HG03354 (cell line): Measurements from ENCODE around the gene RIMBP3C.
"Not testable (repeated sequence)": the region's sequence is repeated elsewhere in the genome, so short reads cannot be mapped to it uniquely, and the experiment has no call there.

ENCODE experiments used
- ATAC-seq: cut with Tn5 transposase; IDR thresholded peaks from one replicate; pipeline ENCODE4 v1.9.1; 2021; ENCODE audit warnings: mild to moderate bottlenecking; ENCODE audit not compliant: unreplicated experiment, poor library complexity, severe bottlenecking

The RIMBP3C gene, protein sequence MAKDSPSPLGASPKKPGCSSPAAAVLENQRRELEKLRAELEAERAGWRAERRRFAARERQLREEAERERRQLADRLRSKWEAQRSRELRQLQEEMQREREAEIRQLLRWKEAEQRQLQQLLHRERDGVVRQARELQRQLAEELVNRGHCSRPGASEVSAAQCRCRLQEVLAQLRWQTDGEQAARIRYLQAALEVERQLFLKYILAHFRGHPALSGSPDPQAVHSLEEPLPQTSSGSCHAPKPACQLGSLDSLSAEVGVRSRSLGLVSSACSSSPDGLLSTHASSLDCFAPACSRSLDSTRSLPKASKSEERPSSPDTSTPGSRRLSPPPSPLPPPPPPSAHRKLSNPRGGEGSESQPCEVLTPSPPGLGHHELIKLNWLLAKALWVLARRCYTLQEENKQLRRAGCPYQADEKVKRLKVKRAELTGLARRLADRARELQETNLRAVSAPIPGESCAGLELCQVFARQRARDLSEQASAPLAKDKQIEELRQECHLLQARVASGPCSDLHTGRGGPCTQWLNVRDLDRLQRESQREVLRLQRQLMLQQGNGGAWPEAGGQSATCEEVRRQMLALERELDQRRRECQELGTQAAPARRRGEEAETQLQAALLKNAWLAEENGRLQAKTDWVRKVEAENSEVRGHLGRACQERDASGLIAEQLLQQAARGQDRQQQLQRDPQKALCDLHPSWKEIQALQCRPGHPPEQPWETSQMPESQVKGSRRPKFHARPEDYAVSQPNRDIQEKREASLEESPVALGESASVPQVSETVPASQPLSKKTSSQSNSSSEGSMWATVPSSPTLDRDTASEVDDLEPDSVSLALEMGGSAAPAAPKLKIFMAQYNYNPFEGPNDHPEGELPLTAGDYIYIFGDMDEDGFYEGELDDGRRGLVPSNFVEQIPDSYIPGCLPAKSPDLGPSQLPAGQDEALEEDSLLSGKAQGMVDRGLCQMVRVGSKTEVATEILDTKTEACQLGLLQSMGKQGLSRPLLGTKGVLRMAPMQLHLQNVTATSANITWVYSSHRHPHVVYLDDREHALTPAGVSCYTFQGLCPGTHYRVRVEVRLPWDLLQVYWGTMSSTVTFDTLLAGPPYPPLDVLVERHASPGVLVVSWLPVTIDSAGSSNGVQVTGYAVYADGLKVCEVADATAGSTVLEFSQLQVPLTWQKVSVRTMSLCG (N-terminal part only)

DNA sequence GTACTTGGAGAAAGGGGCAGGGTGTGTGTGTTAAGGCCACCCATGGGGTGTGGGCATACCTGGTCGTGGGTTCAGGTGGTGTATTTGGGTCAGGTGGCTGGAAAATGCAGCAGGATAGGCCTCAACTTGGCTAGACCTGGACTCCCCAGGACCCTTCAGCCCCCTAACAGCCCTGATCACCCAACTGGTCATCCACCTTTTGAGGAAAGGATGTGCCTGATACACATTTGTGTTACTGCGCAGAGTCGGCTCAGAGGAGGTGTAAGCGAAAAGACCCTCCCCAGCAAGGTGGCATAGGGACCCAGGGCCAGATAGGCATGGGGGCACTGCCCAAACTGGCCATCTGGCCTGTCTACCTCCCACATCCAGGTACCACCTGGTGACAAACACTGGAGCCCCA lies at the start of gene RIMBP3C:
RIMBP3C (minus strand) TSS at position 101 of the 400 bp plus-strand sequence. CDS start 485 bp downstream, outside the sequence.
- ATAC-seq = not testable (repeated sequence)

DNA sequence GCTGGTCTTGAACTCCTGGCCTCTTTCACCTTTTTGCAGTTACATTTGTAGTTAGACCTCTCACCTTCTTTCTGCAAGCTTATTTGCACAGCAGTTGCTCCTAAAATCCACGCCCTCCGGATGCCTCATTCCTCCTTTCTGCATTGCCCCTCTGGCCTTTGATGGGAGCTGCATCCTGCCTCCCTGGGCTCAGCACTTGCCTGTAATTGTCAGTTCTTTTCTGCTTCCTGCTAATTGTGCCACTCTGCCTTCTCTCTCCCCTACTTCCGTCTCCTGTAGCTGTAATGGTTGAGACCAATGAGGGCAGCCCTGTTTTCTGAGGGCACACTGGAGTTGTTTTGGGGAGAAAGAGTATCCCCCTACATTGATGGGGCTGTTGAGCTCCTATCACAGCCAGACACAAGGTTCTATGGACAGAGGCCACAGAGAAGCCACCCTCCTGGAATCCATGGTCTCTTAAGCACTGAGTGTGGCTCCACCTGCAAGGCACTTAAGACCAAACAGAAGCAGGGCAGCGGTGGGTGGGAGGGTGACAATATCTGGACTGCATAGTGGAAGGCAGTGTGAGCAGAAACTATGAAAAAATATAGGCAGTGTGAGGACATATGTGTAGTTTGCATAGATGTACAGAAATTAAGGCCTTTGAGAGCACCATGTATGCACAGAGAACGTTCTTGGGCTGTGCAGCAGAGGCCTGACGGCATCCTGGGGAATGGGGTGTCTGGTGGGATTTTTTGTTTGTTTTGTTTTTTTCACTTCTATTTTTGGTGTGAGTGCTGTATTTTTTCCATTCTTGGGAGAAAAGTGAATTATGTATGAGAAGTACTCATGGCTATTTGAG lies 48.0 kb upstream of the RIMBP3C start:
- no peak for ATAC-seq

DNA sequence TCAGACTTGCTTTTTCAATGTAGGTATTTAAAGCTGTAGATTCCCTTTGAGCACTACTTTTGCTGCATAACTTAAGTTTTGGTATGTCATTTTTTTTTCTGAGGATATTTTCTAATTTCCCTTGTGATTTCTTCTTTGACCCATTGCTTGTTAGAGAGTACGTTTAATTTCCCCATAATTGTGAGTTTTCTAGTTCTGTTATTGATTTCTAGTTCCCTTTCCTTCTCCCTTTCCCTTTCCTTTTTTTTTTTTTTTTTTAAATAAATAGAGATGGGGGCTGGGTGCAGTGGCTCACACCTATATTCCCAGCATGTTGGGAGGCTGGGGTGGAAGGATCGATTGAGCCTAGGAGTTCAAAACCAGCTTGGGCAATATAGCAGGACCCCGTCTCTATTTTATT lies 47.0 kb upstream of the RIMBP3C start:
- no peak for ATAC-seq

DNA sequence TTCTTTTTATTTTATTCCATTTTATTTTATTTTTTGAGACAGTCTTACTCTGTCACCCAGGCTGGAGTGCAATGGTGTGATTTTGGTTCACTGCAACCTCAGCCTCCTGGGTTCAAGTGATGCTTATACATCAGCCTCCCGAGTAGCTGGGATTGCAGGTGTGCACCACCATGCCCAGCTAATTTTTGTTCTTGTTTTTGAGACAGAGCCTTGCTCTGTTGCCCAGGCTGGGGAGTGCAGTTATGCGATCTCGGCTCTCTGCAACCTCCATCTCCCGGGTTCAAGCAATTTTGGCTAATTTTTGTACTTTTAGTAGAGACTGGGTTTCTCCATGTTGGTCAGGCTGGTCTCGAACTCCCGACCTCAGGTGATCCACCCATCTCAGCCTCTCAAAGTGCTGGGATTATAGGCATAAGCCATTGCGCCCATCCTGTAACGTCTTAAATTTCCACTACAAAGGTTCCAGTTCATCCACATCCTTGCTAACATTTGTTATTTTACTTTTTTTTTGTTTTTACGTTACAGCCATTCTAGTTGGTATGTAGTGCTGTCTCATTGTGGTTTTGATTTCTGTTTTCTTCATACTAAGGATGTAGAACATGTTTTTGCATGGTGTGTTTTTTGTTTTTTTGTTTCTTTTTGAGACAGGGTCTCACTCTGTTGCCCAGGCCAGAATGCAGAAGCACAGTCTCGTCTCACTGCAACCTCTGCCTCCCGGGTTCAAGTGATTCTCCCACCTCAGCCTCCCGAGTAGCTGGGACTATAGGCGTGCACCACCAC lies 45.3 kb upstream of the RIMBP3C start:
- ATAC-seq = not testable (repeated sequence)

DNA sequence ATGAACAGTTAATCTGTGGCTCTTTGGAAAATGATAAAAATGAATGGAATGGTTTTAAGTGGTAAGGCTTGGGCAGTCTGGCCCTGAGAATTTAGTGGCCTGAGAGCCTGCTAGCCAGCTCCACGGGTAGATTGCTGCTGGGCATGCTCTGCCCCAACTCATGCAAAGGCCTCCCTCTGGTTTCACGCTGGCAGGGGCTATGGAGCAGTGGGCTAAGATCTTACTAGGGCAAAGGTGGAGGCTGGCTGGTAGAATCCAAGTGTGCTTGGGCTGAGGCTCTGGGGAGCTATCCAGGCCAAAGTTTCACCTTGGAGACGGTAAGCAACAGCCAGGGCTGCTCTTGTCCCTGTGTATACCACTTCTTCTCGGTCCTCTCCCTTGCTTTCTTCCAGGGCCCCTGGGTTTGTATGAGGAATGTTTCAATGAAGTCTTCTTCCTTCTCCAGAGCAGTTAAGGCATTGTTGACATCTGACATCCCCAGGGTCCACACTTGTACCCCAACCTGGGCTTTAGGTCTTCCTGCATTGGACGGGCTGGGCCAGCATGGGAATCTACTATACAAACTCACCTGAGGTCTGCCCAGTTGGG lies 43.7 kb upstream of the RIMBP3C start:
- no peak for ATAC-seq

DNA sequence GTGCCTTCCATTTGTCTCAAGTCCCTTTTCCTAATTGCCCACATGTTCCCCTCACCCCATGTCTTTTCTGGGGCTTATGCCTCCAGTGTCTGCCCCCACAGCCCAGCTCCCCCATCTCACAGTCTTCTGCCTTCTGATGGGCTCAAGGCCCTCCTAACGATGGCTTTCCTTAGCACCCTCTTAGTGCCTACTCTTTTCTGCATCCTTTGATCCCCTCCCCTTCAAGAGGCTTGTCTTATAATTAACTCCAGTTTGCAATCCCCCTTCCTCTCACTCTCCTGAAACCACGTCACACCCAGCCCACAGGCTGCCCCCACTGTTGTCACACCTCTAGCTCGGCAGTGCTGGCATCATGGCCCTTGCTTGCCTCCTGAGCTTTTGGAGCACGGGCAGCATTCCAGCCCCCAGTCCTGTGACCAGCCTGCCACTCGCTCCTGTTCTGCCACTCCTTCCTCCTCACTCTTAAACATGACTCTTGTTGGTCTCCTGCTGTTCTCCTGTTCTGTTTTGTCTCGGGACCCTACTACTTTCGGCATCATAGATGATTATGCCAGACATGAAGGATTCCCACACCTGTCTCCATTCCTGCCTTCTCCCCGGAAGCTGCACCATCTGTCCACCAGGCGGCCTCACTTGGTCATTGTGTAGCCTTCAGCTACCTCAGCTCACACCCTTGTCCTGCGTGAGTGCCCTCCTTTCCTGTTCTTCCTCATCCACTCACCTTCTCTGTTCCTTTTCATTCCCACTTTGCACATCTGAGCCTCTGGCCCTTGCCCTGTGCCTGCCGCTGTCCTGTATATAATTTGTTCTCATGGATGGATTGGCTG lies 42.4 kb upstream of the RIMBP3C start:
- no peak for ATAC-seq

DNA sequence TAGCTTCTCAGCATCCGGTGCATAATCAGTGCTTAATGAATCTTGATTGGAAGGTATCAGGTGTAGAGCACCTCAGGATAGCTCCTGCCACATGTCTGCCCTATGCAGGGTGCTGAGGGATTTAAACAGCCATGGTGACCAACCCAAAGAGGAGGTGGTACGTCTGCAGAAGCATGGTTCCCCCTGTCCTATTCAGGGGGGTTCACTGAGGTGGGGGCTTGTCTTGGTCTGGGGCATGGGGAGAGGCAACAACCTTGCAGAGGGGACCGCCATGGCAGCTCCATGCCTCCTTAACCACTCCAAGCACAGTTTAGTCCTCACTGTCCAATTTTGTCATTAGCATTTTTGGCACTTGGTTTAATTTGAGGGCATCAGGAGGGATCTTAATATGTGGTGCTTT lies 41.2 kb upstream of the RIMBP3C start:
- ATAC-seq = no peak

DNA sequence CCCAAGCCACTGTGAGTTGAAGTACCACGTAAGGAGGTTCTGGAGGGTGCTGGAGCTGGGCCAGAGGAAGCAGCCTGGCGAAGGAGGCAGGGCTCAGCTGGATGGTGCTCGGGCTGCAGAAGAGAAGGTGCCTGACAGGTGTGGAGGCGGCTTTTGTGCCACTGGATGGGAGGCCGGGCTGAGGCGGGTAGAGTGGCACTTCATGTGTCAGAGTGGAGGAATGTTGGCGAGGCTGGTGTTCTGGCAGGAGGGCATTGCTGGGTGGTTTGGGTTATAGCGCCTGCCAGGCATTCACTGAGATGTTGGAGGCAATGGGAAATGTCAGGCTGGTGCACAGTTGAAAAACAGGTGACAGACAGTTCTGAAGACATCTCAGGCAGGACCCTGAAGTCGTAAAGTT lies 40.4 kb upstream of the RIMBP3C start:
- no peak for ATAC-seq

DNA sequence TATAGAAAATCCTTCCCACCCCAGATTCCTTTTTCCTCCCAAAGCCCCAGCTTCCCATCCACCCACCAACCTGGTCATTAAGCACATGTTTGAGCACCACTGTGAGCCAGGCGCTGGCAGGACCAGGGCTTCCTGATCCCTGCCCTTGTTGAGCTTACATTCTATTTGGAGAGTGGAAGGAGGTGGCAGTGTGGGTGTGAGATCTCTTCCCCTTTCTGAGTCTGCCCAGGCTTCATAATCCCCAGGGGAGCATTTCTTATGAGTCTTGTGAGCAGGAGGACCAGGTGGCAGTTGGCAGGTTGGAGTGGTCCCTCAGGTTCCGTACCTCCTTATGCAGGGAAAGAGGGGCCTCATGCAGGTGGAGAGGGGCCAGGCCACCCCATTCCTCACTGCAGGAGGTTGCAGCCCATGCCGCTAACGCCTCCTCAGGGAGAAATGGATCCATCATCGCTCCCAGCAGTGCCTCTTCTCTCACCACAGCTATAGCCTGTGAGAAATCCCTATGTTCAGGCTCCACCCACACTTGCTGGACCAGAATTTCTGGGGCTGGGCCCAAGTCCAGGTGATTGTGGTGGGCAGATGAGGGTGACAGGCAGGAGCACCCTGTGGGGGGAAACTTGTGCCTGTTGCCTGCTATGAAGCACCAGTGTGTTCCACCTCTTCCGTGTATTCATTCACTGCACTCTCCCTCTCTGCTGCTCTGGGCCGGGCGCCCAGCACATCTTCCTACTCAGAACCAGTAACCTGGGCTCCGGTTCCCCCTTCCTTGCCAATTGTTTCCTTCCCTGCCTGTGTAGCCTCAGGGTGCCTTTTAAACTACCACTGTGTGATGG lies 39.8 kb upstream of the RIMBP3C start:
- no peak for ATAC-seq

DNA sequence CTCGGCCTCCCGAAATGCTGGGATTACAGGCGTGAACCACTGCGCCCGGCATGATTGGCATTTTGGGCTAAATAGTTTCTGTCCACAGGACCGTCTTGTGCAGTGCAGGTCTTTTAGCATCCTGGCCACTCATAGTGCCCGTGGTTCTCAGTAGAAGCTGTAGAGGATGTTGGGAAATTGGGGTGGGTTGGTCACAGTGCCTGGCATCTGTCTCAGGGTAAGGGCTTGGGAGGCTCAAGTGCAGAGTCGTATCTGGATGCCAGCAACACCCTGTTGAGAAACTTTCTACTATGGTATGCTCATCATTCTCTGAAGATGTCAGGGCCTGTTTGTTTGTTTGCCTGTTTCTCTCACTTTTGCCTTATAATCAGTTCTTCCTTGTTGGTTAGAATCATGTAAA lies 38.1 kb upstream of the RIMBP3C start:
- ATAC-seq = no peak

DNA sequence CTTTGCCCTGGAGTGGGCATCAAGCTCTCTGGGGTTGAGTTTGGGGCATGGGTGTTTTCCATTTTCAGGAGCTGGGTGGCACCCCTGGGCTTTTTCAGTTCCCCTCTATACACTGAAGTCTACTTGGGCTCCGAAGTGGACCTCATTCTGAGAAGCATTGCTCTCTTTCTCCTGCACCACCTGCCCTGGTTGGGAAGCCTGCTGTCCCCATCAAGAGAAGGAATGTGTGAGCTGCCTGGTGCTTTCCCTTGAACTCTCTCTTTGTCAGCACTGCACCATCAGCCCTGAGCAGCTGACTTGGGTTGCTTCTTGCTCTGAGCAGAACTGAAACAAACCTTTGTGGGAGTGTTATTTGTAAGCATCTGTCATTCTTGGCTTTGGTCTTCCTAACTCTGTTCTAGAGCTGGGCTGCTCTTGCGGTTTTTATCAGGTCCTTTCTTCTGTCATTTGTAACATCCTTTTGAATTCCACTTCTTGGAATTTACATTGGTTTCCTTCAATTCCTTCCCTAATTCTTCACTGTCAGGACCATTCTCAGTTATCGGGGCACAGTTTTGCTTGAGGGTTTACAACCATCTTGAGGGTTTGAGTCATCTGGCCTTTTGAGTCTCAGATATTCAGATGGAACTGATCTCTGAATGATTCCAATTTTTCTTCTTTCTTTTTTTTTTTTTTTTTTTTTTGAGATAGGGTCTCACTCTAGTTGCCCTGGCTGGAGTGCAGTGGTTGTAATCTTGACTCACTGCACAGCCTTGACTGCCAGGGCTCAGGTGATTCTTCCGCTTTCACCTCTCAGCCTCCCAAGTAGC lies 36.7 kb upstream of the RIMBP3C start:
- ATAC-seq = peak; percentile 81

DNA sequence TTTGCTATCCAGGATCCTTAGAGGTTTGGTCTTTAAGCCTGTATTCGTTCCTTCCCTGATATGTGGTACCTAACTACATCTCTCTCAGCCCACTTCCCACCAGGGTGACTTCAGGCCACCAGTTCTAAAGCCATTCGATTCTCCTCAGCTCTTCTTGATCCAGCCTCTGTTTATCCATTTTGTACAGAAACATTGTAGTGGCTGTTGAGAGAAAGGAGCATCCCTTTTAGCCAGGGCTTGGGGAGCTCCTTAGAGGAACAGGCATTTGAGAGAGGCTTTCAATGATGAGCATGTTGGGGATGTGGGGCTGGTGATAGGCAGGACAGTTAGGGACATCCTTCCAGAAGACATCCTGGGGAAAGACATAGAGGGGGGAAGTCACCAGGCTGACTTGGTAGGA lies 34.1 kb upstream of the RIMBP3C start:
- ATAC-seq = no peak

DNA sequence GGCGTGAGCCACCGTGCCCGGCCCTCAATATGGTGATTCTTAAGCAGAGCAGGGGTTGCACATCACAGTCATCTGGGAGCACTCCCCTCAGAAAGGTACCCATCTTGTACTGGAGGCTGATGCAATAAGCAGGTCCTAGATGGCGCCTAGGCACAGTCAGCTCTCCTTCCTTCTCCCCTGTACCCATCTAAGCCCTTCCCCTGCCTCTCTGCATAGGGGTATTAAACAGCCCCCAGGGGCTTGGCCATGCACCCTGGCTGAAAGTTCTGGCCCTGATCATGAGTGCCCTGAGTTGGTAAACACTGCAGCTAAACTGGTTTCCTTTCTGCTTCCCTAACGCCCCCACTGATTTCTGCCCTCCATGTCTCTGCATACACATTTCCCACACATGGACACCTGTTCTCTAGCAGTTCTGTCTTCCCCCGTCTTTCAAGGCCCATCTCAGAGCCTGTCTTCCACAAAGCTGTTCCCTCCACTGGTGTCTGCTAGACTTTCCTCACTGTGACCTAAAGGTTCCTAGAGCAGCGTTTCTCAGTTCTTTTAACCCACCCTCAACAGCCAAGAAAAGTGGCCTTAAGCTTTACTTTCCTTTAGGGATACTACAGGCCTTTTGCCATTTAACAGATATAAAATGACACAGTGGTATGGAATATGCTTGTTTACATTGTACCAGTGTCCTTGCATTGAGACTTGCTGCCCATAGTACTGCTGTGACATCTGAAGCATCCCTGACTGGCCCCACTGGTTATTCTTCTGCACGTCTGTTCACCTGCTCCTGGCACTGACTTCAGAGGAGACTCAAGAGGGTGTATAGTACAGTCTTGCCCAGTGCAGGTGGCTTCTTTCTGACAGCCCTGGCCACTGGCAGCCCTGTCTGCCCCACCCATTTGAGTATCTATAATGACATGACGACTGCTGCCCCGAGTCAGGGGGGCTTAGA lies 31.8 kb upstream of the RIMBP3C start:
- no peak for ATAC-seq

DNA sequence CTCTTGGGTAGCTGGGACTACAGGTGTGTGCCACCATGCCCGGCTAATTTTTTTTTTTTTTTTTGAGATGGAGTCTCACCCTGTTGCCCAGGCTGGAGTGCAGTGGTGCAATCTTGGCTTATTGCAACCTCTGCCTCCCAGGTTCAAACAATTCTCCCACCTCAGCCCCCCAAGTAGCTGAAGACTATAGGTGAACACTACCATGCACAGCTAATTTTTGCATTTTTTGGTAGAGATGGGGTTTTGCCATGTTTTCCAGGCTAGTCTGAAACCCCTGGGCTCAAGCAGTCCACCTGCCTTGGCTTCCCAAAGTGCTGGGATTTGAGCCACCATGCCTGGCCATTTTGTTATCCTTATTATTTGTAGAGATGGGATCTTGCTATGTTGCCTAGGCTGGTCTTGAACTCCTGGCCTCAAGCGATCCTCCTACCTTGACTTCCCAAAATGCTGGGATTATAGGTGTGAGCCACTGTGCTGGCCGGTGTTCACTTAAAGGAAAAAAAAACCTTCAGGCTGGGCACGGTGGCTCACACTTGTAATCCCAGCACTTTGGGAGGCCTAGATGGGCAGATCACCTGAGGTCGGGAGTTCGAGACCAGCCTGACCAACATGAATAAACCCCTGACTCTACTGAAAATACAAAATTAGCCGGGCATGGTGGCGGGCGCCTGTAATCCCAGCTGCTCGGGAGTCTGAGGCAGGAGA lies 29.9 kb upstream of the RIMBP3C start:
- ATAC-seq = not testable (repeated sequence)
